ENCODE results near the gene USP44.

DNA sequence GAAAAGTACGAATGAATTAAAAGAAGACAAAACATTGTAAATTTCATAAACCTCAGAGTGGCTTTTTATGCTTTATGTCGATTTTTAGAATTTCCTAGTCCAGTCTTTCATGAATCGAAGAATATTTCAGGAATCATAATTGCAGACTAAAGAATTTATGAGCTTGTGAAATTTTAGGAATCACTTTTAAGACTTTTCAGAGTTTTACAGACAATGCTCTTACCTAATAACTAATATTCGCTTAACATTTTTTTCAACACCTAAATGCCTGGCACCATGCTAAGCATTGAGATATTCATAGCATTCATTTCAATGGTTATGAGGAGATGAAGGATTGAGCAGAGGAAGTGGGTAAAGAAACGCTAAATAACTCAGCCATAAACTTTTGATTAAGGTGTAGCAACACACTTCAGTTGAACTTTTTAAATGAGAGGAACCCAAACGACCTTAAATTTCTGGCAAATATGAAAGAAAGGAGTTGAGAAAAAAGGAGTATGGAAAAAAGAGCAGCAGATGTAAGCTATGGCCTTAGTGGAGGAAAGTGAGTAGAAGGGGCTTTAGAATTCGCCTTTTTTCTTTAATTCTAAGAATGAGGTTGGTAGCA lies 739 bp upstream of the USP44 start:
- TF ChIP-seq, protein P1, sequence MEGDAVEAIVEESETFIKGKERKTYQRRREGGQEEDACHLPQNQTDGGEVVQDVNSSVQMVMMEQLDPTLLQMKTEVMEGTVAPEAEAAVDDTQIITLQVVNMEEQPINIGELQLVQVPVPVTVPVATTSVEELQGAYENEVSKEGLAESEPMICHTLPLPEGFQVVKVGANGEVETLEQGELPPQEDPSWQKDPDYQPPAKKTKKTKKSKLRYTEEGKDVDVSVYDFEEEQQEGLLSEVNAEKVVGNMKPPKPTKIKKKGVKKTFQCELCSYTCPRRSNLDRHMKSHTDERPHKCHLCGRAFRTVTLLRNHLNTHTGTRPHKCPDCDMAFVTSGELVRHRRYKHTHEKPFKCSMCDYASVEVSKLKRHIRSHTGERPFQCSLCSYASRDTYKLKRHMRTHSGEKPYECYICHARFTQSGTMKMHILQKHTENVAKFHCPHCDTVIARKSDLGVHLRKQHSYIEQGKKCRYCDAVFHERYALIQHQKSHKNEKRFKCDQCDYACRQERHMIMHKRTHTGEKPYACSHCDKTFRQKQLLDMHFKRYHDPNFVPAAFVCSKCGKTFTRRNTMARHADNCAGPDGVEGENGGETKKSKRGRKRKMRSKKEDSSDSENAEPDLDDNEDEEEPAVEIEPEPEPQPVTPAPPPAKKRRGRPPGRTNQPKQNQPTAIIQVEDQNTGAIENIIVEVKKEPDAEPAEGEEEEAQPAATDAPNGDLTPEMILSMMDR (IDR thresholded peaks at IDR 0.05): no peak
- TF ChIP-seq POLR2A (IDR thresholded peaks at IDR 0.05): no peak
